K562 (cell line): ENCODE data around the gene LSM6. TPM values are rescaled to one million over a fixed set of nuclear protein-coding genes. Genes with fewer than 3 reads are reported as not detected.

Experiments
- ATAC-seq: fragments of 200-7000 bp; cut with Tn5 transposase; 3 replicates; pipeline ENCODE4 v1.9.1; 2020; ENCODE audit warnings: moderate library complexity
- BruUV-seq: library from RNA; stranded (reverse); fragments of 400-500 nt; replicated peaks from 2 replicates; lab custom pipeline; 2021; lab: Mats Ljungman, UMichigan
- CTCF ChIA-PET: fragments of 300-600 bp; formaldehyde crosslinking; extraction: SDS; loops from one replicate; lab custom pipeline; 2021; ENCODE audit warnings: low intra/inter-chr PET ratio; lab: Yijun Ruan, JAX
- POLR2A ChIA-PET: fragments of 300-600, 350-650 bp; sonication (Branson Sonifier 250); formaldehyde crosslinking; extraction: SDS; loops from one replicate; lab custom pipeline; 2021; ENCODE audit warnings: antibody characterized with exemption, inconsistent platforms; lab: Yijun Ruan, JAX
- DNase-seq, 4 experiments: peaks; one replicate each; pipeline versions ENCODE4 v3.0.0 to v3.0.0-alpha.2; 2011 to 2018; ENCODE audit warnings: low spot score in 3 of 4, mixed read lengths in 3 of 4; ENCODE audit errors: extremely low read depth in 1 of 4
- FAIRE-seq: peaks from 2 replicates; lab custom pipeline; 2011; peaks lifted over from hg19 to GRCh38; lab: Jason Lieb, UNC
- H2AFZ ChIP-seq: 2 replicates; pipeline ENCODE4 v1.6.0; 2011; ENCODE audit warnings: low read depth, low read length, control low read depth, inconsistent platforms
- H3K27ac ChIP-seq: fragments of 200-600 bp; 3 replicates; pipeline ENCODE4 v1.8.0; 2011; ENCODE audit warnings: low read depth, mild to moderate bottlenecking, control low read depth, inconsistent platforms, low read length, moderate library complexity, mixed read lengths; ENCODE audit errors: extremely low read depth
- H3K27me3 ChIP-seq, 2 experiments: fragments of 300-600 bp in 1 of 2; 2 replicates in 1 of 2; 3 replicates in 1 of 2; pipeline versions ENCODE4 v1.6.0 to v1.8.0; 2011; ENCODE audit warnings: inconsistent platforms in 2 of 2, low read length in 2 of 2, mild to moderate bottlenecking in 1 of 2, mixed read lengths in 1 of 2, moderate library complexity in 1 of 2; ENCODE audit not compliant: control insufficient read depth in 2 of 2, insufficient read depth in 2 of 2
- H3K36me3 ChIP-seq: fragments of 300-600 bp; 3 replicates; pipeline ENCODE4 v1.8.0; 2011; ENCODE audit warnings: mild to moderate bottlenecking, low read length, inconsistent platforms; ENCODE audit not compliant: control insufficient read depth, insufficient read depth
- H3K4me1 ChIP-seq, 2 experiments: fragments of 200-600 bp in 1 of 2; replicated peaks in 1 of 2; 2 replicates in 1 of 2; 3 replicates in 1 of 2; pipeline versions ENCODE4 v1.5.1 to v1.8.0; 2011; ENCODE audit warnings: inconsistent platforms in 2 of 2, low read length in 2 of 2, mild to moderate bottlenecking in 1 of 2, mixed read lengths in 1 of 2, moderate library complexity in 1 of 2; ENCODE audit not compliant: control insufficient read depth in 2 of 2, insufficient read depth in 2 of 2
- H3K4me2 ChIP-seq: 2 replicates; pipeline ENCODE4 v1.6.1; 2011; ENCODE audit warnings: low read length, control low read depth, inconsistent platforms, mixed read lengths; ENCODE audit not compliant: insufficient read depth
- H3K4me3 ChIP-seq: fragments of 200-600 bp; sonication (generic), shearing (Covaris generic); 2 replicates; pipeline ENCODE4 v1.5.1; 2016; ENCODE audit warnings: control low read depth, inconsistent platforms
- H3K79me2 ChIP-seq: fragments of 200-600 bp; 3 replicates; pipeline ENCODE4 v1.8.0; 2011; ENCODE audit warnings: low read length, inconsistent platforms; ENCODE audit not compliant: control insufficient read depth, insufficient read depth
- H3K9ac ChIP-seq, 2 experiments: 2 replicates each; pipeline versions ENCODE4 v1.6.0 to v1.6.1; 2011; ENCODE audit warnings: low read depth in 2 of 2, low read length in 2 of 2, control low read depth in 1 of 2, inconsistent platforms in 1 of 2, mild to moderate bottlenecking in 1 of 2, mixed read lengths in 1 of 2; ENCODE audit not compliant: insufficient read depth in 1 of 2
- H3K9me1 ChIP-seq: one replicate; pipeline ENCODE4 v1.6.0; 2011; ENCODE audit warnings: inconsistent platforms, mild to moderate bottlenecking, low read length, moderate library complexity; ENCODE audit not compliant: control insufficient read depth, insufficient read depth
- H3K9me3 ChIP-seq: replicated peaks from 2 replicates; pipeline ENCODE4 v1.5.1; 2011; ENCODE audit warnings: low read depth, low read length, inconsistent platforms; ENCODE audit not compliant: control insufficient read depth, insufficient read depth
- H4K20me1 ChIP-seq: replicated peaks from 2 replicates; pipeline ENCODE4 v1.6.1; 2011; ENCODE audit warnings: low read length, inconsistent platforms, mixed read lengths; ENCODE audit not compliant: control insufficient read depth, insufficient read depth
- CHD2 ChIP-seq: IDR thresholded peaks from 2 replicates; pipeline ENCODE4 v1.6.1; 2011; ENCODE audit warnings: low read depth, low read length
- ESRRB ChIP-seq: fragments of 250-450 bp; sonication (Bioruptor Pico); IDR thresholded peaks from 2 replicates; pipeline ENCODE4 v1.5.0; 2020; ENCODE audit warnings: mild to moderate bottlenecking, moderate library complexity, borderline replicate concordance
- KLF16 ChIP-seq: IDR thresholded peaks from 2 replicates; pipeline ENCODE4 v1.6.1; 2016; ENCODE audit warnings: antibody characterized with exemption
- L3MBTL2 ChIP-seq: fragments of 450-650 bp; IDR thresholded peaks from 2 replicates; pipeline ENCODE4 v1.6.1; 2016; ENCODE audit warnings: mild to moderate bottlenecking, moderate library complexity
- PHF21A ChIP-seq: fragments of 450-650 bp; IDR thresholded peaks from 2 replicates; pipeline ENCODE4 v1.6.1; 2017; ENCODE audit warnings: low read depth, borderline replicate concordance
- SIN3B ChIP-seq: fragments of 450-650 bp; IDR thresholded peaks from 2 replicates; pipeline ENCODE4 v1.6.1; 2017; ENCODE audit warnings: low read depth, mild to moderate bottlenecking, moderate library complexity
- SP1 ChIP-seq: sonication (generic); formaldehyde crosslinking; IDR thresholded peaks from 2 replicates; pipeline ENCODE4 v1.8.1; 2022; ENCODE audit warnings: mild to moderate bottlenecking, missing genetic modification reagents
- ZKSCAN3 ChIP-seq: fragments of 250-450 bp; sonication (Bioruptor Pico); IDR thresholded peaks from 2 replicates; pipeline ENCODE4 v1.4.0; 2020
- ZNF232 ChIP-seq: sonication (generic); formaldehyde crosslinking; IDR thresholded peaks from 2 replicates; pipeline ENCODE4 v1.8.0; 2022; ENCODE audit warnings: mild to moderate bottlenecking, missing genetic modification reagents
- WGBS: fragments of 100-300 bp; shearing (Covaris generic); methylation state at CpG from one replicate; pipeline ENCODE4 v1.1.6; 2016; ENCODE audit warnings: low coverage, mixed read lengths; ENCODE audit not compliant: insufficient coverage; ENCODE audit errors: missing lambda C conversion rate; 5-methylcytosine and 5-hydroxymethylcytosine counted together
- in situ Hi-C: fragments of 300-500 bp; cut with MboI; formaldehyde crosslinking; loops from 4 replicates; pipeline ENCODE4 v1.15.0; 2018; ENCODE audit warnings: inconsistent platforms, mixed read lengths
- intact Hi-C: fragments of 100-400 bp; cut with micrococcal nuclease; formaldehyde crosslinking; loops from 2 replicates; pipeline ENCODE4 v1.14.2; 2022
- polyA plus RNA-seq, 8 experiments: library from polyadenylated mRNA; depleted of rRNA in 4 of 8; stranded (reverse) in 5 of 8; unstranded in 3 of 8; fragments of >200 nt; fragmentation: Nextera tagmentation in 2 of 8; fragmentation: Illumina TruSeq in 1 of 8; extraction: Ambion mirVana in 2 of 8; extraction: Trizol in 1 of 8; gene quantifications; 2 replicates each; pipeline versions ENCODE4 v1.2.1 to v1.2.3, GENCODE V29; 2011 to 2014; ENCODE audit warnings: inconsistent platforms in 1 of 8, missing spikeins in 1 of 8
- total RNA-seq, 7 experiments: library from RNA; depleted of rRNA in 6 of 7; stranded (reverse); fragments of >200 nt in 6 of 7; fragmentation: Illumina TruSeq in 2 of 7; extraction: Trizol in 2 of 7; gene quantifications; 2 replicates each; pipeline versions ENCODE4 v1.2.1 to v1.2.3, GENCODE V29; 2011 to 2021; ENCODE audit warnings: low replicate concordance in 1 of 7

The LSM6 gene
- total and polyA plus RNA-seq, 9 of the 15 experiments (the other 6 are each of a cell fraction or from before 2014, with no cell fraction given) = 39.9 to 150 (median 97.4) TPM

- no peak for TF ChIP-seq ZKSCAN3 (CRISPR knock-in tag)
- TF ChIP-seq PHF21A = no peak
- no peak for TF ChIP-seq ESRRB (CRISPR knock-in tag)
- TF ChIP-seq KLF16 = no peak
- no peak for TF ChIP-seq SP1 (CRISPR knock-in tag)
- no peak for TF ChIP-seq SIN3B
- TF ChIP-seq CHD2 = no peak
- no peak for TF ChIP-seq ZNF232 (CRISPR knock-in tag)
- TF ChIP-seq L3MBTL2 = no peak
- Histone ChIP-seq H3K4me1 (no peaks in the 10 kb centered on the region), H3K27ac (no peak overlapping the region), H3K79me2 (no peaks in the 10 kb centered on the region), H3K36me3 (no peaks in the 10 kb centered on the region), H3K4me2 (no peak overlapping the region), H3K9ac (no peak overlapping the region), H3K9me3 (no peaks in the 10 kb centered on the region), H3K4me3 (no peak overlapping the region), H3K27me3 (peaks cover 0 to 30% of the 10 kb centered on the region in 2 experiments; a peak in 3 of 5 replicates), H4K20me1 (no peaks in the 10 kb centered on the region), H3K9me1 (no peaks in the 10 kb centered on the region), H2AFZ (no peak overlapping the region)
- DNase-seq (no peak), ATAC-seq (no peak), FAIRE-seq (no peak)
- WGBS = 22% methylated on average over 1 of the region's 1 CpG
- CTCF ChIA-PET = no interaction called here
- in situ Hi-C loops = no loop called here
- intact Hi-C loops = no loop called here
- POLR2A ChIA-PET = interaction anchor here (1.3 kb wide), 1 partner anchor 11 kb away, joined by 3 read pairs; no protein-coding TSS in a partner anchor
- no TSS peak for BruUV-seq
Observed at GRCh38 chr4:146232131-146232722, 56.7 kb downstream of the LSM6 start.
